B cell (primary cell): ENCODE data around the gene FAM174C. TPM values are rescaled to one million over a fixed set of nuclear protein-coding genes. Genes with fewer than 3 reads are reported as not detected.

Experiments used
- ATAC-seq: fragments of 200-7000 bp; cut with Tn5 transposase; one replicate; pipeline ENCODE4 v1.10.0; 2021; ENCODE audit warnings: low read depth, mild to moderate bottlenecking, moderate number of reproducible peaks, moderate library complexity
- CTCF ChIA-PET: fragments of 350-600 bp; sonication (Branson Sonifier 250); formaldehyde crosslinking; loops from one replicate; lab custom pipeline; 2021; ENCODE audit warnings: antibody characterized with exemption, inconsistent platforms; lab: Charles Lee
- POLR2A ChIA-PET: fragments of 350-600 bp; sonication (Branson Sonifier 250); formaldehyde crosslinking; loops from one replicate; lab custom pipeline; 2021; ENCODE audit warnings: antibody characterized with exemption; lab: Charles Lee
- DNase-seq: peaks from one replicate; pipeline ENCODE4 v3.0.0; 2013
- H2AFZ ChIP-seq: 2 replicates; pipeline ENCODE4 v1.6.1; 2012; ENCODE audit warnings: mild to moderate bottlenecking, low read depth, low read length; ENCODE audit not compliant: insufficient read depth, poor library complexity, severe bottlenecking
- H3K27ac ChIP-seq, 2 donors: 1 replicate in 1 of 2; 2 replicates in 1 of 2; pipeline ENCODE4 v1.5.1; 2012 to 2013; ENCODE audit warnings: low read length in 2 of 2, mild to moderate bottlenecking in 2 of 2, moderate library complexity in 1 of 2
- H3K27me3 ChIP-seq, 4 experiments: fragments of 200-600 bp in 1 of 4; sonication (generic) in 1 of 4; replicated peaks in 1 of 4; 1 replicate in 2 of 4; 2 replicates in 2 of 4; pipeline versions ENCODE4 v1.6.1 to v1.7.0; 2013 to 2016; ENCODE audit warnings: low read length in 3 of 4, mild to moderate bottlenecking in 2 of 4, mixed read lengths in 1 of 4, moderate library complexity in 1 of 4; ENCODE audit not compliant: insufficient read depth in 4 of 4, control insufficient read depth in 3 of 4; ENCODE audit errors: control extremely low read depth in 1 of 4
- H3K36me3 ChIP-seq, 2 experiments: replicated peaks in 1 of 2; 1 replicate in 1 of 2; 2 replicates in 1 of 2; pipeline versions ENCODE4 v1.6.1 to v1.7.1; 2013; ENCODE audit warnings: low read length in 1 of 2; ENCODE audit not compliant: insufficient read depth in 2 of 2, control insufficient read depth in 1 of 2; ENCODE audit errors: control extremely low read depth in 1 of 2, extremely low read depth in 1 of 2
- H3K4me1 ChIP-seq, 2 donors: fragments of 200-600 bp in 1 of 2; sonication (generic) in 1 of 2; 1 replicate in 1 of 2; 2 replicates in 1 of 2; pipeline versions ENCODE4 v1.5.1 to v1.6.1; 2013 to 2017; ENCODE audit warnings: low read length in 2 of 2; ENCODE audit not compliant: control insufficient read depth in 2 of 2, insufficient read depth in 2 of 2
- H3K4me2 ChIP-seq: replicated peaks from 2 replicates; pipeline ENCODE3; 2012; ENCODE audit warnings: mild to moderate bottlenecking, low read depth, low read length; ENCODE audit not compliant: poor library complexity, severe bottlenecking
- H3K4me3 ChIP-seq, 5 experiments: fragments of 200-600 bp in 1 of 5; sonication (generic) in 1 of 5; 1 replicate in 3 of 5; 2 replicates in 2 of 5; pipeline versions ENCODE4 v1.5.1 to v1.7.0; 2011 to 2016; ENCODE audit warnings: low read length in 4 of 5, mild to moderate bottlenecking in 4 of 5, low read depth in 2 of 5, control low read depth in 1 of 5, moderate library complexity in 1 of 5; ENCODE audit not compliant: insufficient read depth in 1 of 5; ENCODE audit errors: control extremely low read depth in 1 of 5, extremely low read depth in 1 of 5
- H3K79me2 ChIP-seq: fragments of 200-600 bp; sonication (generic); one replicate; pipeline ENCODE4 v1.6.0; 2016; ENCODE audit warnings: low read length; ENCODE audit not compliant: control insufficient read depth, insufficient read depth
- H3K9ac ChIP-seq: fragments of 200-600 bp; sonication (generic); 2 replicates; pipeline ENCODE4 v1.6.1; 2017; ENCODE audit warnings: mild to moderate bottlenecking, low read length, moderate library complexity
- H3K9me3 ChIP-seq, 3 donors: one replicate each; pipeline versions ENCODE4 v1.6.1 to v1.7.1; 2013; ENCODE audit warnings: low read length in 2 of 3; ENCODE audit not compliant: control insufficient read depth in 2 of 3, insufficient read depth in 1 of 3; ENCODE audit errors: control extremely low read depth in 1 of 3
- H4K20me1 ChIP-seq: 2 replicates; pipeline ENCODE4 v1.6.0; 2012; ENCODE audit warnings: mild to moderate bottlenecking, low read length; ENCODE audit not compliant: insufficient read depth, control insufficient read depth, poor library complexity, severe bottlenecking
- H3K27ac Mint-ChIP-seq: one replicate; pipeline ENCODE4 v1.8.0; 2021; ENCODE audit warnings: mixed read lengths
- H3K27me3 Mint-ChIP-seq: one replicate; pipeline ENCODE4 v1.8.0; 2021; ENCODE audit warnings: mixed read lengths
- H3K4me1 Mint-ChIP-seq: one replicate; pipeline ENCODE4 v1.8.0; 2021; ENCODE audit warnings: mixed read lengths
- H3K4me3 Mint-ChIP-seq: one replicate; pipeline ENCODE4 v1.8.0; 2021; ENCODE audit warnings: mixed read lengths
- H3K9me3 Mint-ChIP-seq: one replicate; pipeline ENCODE4 v1.8.0; 2022; ENCODE audit warnings: mixed read lengths; ENCODE audit not compliant: insufficient read depth
- EZH2 ChIP-seq: IDR thresholded peaks from 2 replicates; pipeline ENCODE4 v1.6.1; 2012; ENCODE audit warnings: borderline replicate concordance, low read depth, mild to moderate bottlenecking, moderate library complexity, low read length; ENCODE audit not compliant: insufficient read depth, poor library complexity, severe bottlenecking
- WGBS: methylation state at CpG from one replicate; pipeline ENCODE4 v1.1.5; 2013; ENCODE audit warnings: missing lambda C conversion rate; ENCODE audit not compliant: insufficient coverage; 5-methylcytosine and 5-hydroxymethylcytosine counted together
- intact Hi-C: fragments of 100-400 bp; cut with micrococcal nuclease; formaldehyde crosslinking; loops from one replicate; pipeline ENCODE4 v1.10.0; 2022
- polyA plus RNA-seq: library from polyadenylated mRNA; depleted of rRNA; stranded (reverse); fragments of >200 nt; gene quantifications from 2 replicates; pipeline ENCODE4 v1.2.3, GENCODE V29; 2012
- total RNA-seq, 2 donors: library from RNA; stranded (reverse); fragments of 120-200 nt in 1 of 2; gene quantifications; 1 replicate in 1 of 2; 2 replicates in 1 of 2; pipeline versions ENCODE4 v1.2.3 to v1.2.4, GENCODE V29; 2013 to 2022
- TF ChIP-seq, protein P1 (sequence below): fragments of 200-600 bp; IDR thresholded peaks from one replicate; pipeline ENCODE4 v1.8.0; 2022; ENCODE audit warnings: antibody characterized with exemption, mild to moderate bottlenecking

The FAM174C gene
- total and polyA plus RNA-seq, 2 donors (not counting 1 experiment from before 2014, with no cell fraction given), result 41.1 to 70.6 TPM

DNA sequence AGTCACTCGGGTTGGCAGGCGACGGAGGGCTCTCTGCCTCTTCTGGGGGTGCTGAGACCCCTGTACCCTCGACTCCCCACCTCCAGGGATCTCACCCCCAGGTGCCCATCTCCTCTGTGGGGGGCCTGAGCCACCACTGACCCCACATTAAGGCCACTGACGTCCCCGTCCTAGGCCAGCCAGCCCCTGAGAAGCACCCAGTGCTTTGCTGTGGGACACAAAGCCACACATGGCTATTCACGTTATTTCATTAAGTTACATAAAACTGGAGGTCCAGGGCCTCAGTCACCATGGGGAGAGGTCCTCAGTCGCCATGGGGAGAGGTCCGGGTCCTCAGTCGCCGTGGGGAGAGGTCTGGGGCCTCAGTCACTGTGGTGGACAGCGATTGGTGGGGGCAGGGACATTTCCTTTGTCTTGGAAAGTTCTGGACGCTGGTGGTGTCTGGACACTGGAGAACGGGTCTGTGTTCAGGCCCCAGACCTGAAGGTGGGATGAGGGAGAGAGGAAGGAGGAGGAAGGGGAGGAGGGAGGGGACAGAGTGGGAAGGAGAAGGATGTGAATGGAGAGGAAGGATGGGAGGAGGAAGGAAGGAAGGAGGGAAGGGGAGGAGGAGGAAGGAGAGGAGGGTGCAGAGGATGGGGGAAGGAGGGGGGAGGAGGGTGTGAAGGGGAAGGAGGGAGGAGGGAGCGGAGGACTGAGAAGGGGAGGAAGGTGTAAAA, 6.4 kb downstream of the FAM174C start:
- TF ChIP-seq, protein P1, sequence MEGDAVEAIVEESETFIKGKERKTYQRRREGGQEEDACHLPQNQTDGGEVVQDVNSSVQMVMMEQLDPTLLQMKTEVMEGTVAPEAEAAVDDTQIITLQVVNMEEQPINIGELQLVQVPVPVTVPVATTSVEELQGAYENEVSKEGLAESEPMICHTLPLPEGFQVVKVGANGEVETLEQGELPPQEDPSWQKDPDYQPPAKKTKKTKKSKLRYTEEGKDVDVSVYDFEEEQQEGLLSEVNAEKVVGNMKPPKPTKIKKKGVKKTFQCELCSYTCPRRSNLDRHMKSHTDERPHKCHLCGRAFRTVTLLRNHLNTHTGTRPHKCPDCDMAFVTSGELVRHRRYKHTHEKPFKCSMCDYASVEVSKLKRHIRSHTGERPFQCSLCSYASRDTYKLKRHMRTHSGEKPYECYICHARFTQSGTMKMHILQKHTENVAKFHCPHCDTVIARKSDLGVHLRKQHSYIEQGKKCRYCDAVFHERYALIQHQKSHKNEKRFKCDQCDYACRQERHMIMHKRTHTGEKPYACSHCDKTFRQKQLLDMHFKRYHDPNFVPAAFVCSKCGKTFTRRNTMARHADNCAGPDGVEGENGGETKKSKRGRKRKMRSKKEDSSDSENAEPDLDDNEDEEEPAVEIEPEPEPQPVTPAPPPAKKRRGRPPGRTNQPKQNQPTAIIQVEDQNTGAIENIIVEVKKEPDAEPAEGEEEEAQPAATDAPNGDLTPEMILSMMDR, result no peak
- TF ChIP-seq EZH2, result no peak
- no peaks in the 10 kb centered on the region for H3K9me3 Mint-ChIP-seq
- peaks cover 15% of the 10 kb centered on the region for H3K27me3 Mint-ChIP-seq
- ATAC-seq, result no peak
- H3K36me3 ChIP-seq, result peaks cover 0 to 16% of the 10 kb centered on the region in 2 experiments
- H3K27ac ChIP-seq, result no peak overlapping the region
- H3K4me3 ChIP-seq, result no peak overlapping the region
- peaks cover 0 to 27% (median 14%) of the 10 kb centered on the region in 4 experiments for H3K27me3 ChIP-seq
- no peak overlapping the region for H3K27ac Mint-ChIP-seq
- WGBS, result 86% methylated on average over 15 of the region's 15 CpGs
- peaks cover 0 to 5% (median 0%) of the 10 kb centered on the region in 3 donors for H3K9me3 ChIP-seq
- H3K4me1 Mint-ChIP-seq, result peaks cover 27% of the 10 kb centered on the region
- CTCF ChIA-PET, result no interaction called here
- no peak overlapping the region for H3K4me2 ChIP-seq
- intact Hi-C loops, result no loop called here
- DNase-seq, result peak; percentile 23
- no peak overlapping the region for H3K4me3 Mint-ChIP-seq
- peaks cover 32% of the 10 kb centered on the region for H4K20me1 ChIP-seq
- H3K79me2 ChIP-seq, result peaks cover 21% of the 10 kb centered on the region
- no peak overlapping the region for H2AFZ ChIP-seq
- peaks cover 9 to 14% of the 10 kb centered on the region in 2 donors for H3K4me1 ChIP-seq
- no peak overlapping the region for H3K9ac ChIP-seq
- POLR2A ChIA-PET, result no interaction called here

DNA sequence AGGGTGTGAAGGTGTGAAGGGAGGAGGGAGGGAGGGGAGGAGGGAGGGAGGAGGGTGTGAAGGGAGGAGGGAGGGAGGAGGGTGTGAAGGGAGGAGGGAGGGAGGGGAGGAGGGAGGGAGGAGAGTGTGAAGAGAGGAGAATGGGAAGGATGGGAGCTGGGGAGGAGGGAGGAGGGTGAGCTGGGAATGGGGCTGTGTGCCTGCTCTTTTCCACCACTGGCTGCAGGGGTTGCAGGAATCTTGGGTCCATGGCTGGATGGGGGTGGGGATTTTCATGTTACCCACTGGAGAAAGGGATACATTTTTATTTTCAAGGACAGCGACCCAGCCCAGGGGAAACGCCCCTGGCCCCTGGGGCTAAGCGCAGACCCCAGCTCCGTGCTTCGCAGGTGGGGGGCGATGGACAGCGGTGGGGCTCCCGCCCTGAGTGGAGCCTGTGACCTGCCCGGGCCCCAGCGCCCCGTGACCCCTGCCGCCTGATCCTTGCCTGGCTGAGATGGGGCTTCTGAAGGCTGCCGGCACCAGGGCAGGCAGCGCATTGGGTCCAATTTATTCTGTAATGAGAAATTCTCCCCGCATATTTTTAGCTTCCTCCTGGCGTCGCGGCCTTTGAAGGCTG, 7.4 kb downstream of the FAM174C start:
- Histone ChIP-seq H3K79me2 (peaks cover 16% of the 10 kb centered on the region), H4K20me1 (peaks cover 28% of the 10 kb centered on the region), H3K4me1 (peaks cover 10 to 11% of the 10 kb centered on the region in 2 donors), H3K9ac (no peak overlapping the region), H2AFZ (no peak overlapping the region), H3K4me3 (no peak overlapping the region), H3K27ac (no peak overlapping the region), H3K36me3 (peaks cover 0 to 16% of the 10 kb centered on the region in 2 experiments), H3K27me3 (peaks cover 0 to 36% (median 18%) of the 10 kb centered on the region in 4 experiments), H3K9me3 (peaks cover 0 to 8% (median 0%) of the 10 kb centered on the region in 3 donors), H3K4me2 (no peak overlapping the region)
- H3K4me3 Mint-ChIP-seq, result no peak overlapping the region
- ChIA-PET POLR2A (interaction anchor here (0.6 kb wide), 1 partner anchor 115 kb away, joined by 4 read pairs; no protein-coding TSS in a partner anchor), CTCF (no interaction called here)
- no peaks in the 10 kb centered on the region for H3K9me3 Mint-ChIP-seq
- DNase-seq, result peak; percentile 23
- WGBS, result 77% methylated on average over 18 of the region's 18 CpGs
- no peak overlapping the region for H3K27ac Mint-ChIP-seq
- no peak for ATAC-seq
- intact Hi-C loops, result no loop called here
- TF ChIP-seq, protein P1, result no peak
- TF ChIP-seq EZH2, result no peak
- H3K27me3 Mint-ChIP-seq, result peaks cover 15% of the 10 kb centered on the region
- peaks cover 24% of the 10 kb centered on the region for H3K4me1 Mint-ChIP-seq
